Esophagus (tissue), 2 donors: Measurements from ENCODE around the gene CLASP1. TPM values are rescaled to one million over a fixed set of nuclear protein-coding genes. Genes with fewer than 3 reads are reported as not detected.
"Not testable (repeated sequence)": the region's sequence is repeated elsewhere in the genome, so short reads cannot be mapped to it uniquely, and the experiment has no call there.

Experiments used
- H3K27ac ChIP-seq, 2 donors: one replicate each; pipeline ENCODE4 v1.5.1; 2013; ENCODE audit warnings: low read depth in 2 of 2, mild to moderate bottlenecking in 2 of 2, inconsistent platforms in 1 of 2, low read length in 1 of 2, moderate library complexity in 1 of 2
- H3K27me3 ChIP-seq, 2 donors: one replicate each; pipeline ENCODE4 v1.6.1; 2013; ENCODE audit warnings: low read length in 2 of 2, control low read depth in 1 of 2, mild to moderate bottlenecking in 1 of 2; ENCODE audit not compliant: insufficient read depth in 2 of 2, control insufficient read depth in 1 of 2
- H3K36me3 ChIP-seq, 2 donors: one replicate each; pipeline ENCODE4 v1.6.1; 2013; ENCODE audit warnings: low read length in 1 of 2; ENCODE audit not compliant: control insufficient read depth in 2 of 2, insufficient read depth in 2 of 2
- H3K4me1 ChIP-seq, 2 donors: one replicate each; pipeline ENCODE4 v1.6.1; 2013; ENCODE audit warnings: low read length in 1 of 2; ENCODE audit not compliant: control insufficient read depth in 2 of 2, insufficient read depth in 2 of 2
- H3K4me3 ChIP-seq, 2 donors: one replicate each; pipeline ENCODE4 v1.5.1; 2013; ENCODE audit warnings: low read length in 2 of 2, mild to moderate bottlenecking in 2 of 2, low read depth in 1 of 2, moderate library complexity in 1 of 2
- H3K9me3 ChIP-seq, 2 donors: one replicate each; pipeline ENCODE4 v1.6.1; 2013; ENCODE audit warnings: mild to moderate bottlenecking in 2 of 2, low read depth in 1 of 2, low read length in 1 of 2, moderate library complexity in 1 of 2; ENCODE audit not compliant: control insufficient read depth in 2 of 2, insufficient read depth in 1 of 2
- WGBS, 2 donors: extraction: QIAGEN DNeasy Blood & Tissue Kit; methylation state at CpG; one replicate each; pipeline ENCODE4 v1.1.7; 2013; 5-methylcytosine and 5-hydroxymethylcytosine counted together
- polyA plus RNA-seq, 2 donors: library from polyadenylated mRNA; stranded (reverse); fragments of 200-250 nt; gene quantifications; one replicate each; pipeline ENCODE4 v1.2.3, GENCODE V29; 2013
- donor health status: healthy with polysubstance abuse.
- donor health status: Bipolar disorder and iron deficiency.

CLASP1 gene
- polyA plus RNA-seq, 2 donors, result 9.1 to 9.8 TPM

- Histone ChIP-seq H3K9me3 (no peaks in the 10 kb centered on the region), H3K27ac (peak overlapping the region in 1 of 2 donors; percentile 42), H3K27me3 (no peaks in the 10 kb centered on the region), H3K4me1 (peaks cover 0 to 2% of the 10 kb centered on the region in 2 donors), H3K36me3 (no peaks in the 10 kb centered on the region), H3K4me3 (no peak overlapping the region)
- 55 to 69% methylated on average over 4 of the region's 4 CpGs for WGBS, 2 donors
Measured at GRCh38 chr2:121664713-121665112, 15.5 kb upstream of the CLASP1 start.

GRCh38 chr2:121664086-121664485 is 14.8 kb upstream of the CLASP1 start:
- Histone ChIP-seq H3K9me3 (no peaks in the 10 kb centered on the region), H3K27me3 (no peaks in the 10 kb centered on the region), H3K36me3 (no peaks in the 10 kb centered on the region), H3K27ac (no peak overlapping the region), H3K4me3 (no peak overlapping the region), H3K4me1 (peaks cover 0 to 2% of the 10 kb centered on the region in 2 donors)
- 51 to 72% methylated on average over 4 of the region's 4 CpGs for WGBS, 2 donors

GRCh38 chr2:121663434-121663833 is 14.2 kb upstream of the CLASP1 start:
- Histone ChIP-seq H3K36me3 (no peaks in the 10 kb centered on the region), H3K4me3 (no peak overlapping the region), H3K9me3 (no peaks in the 10 kb centered on the region), H3K4me1 (peaks cover 0 to 2% of the 10 kb centered on the region in 2 donors), H3K27ac (no peak overlapping the region), H3K27me3 (no peaks in the 10 kb centered on the region)
- WGBS, 2 donors, result 65 to 67% methylated on average over 3 of the region's 3 CpGs

GRCh38 chr2:121662656-121663055 is 13.4 kb upstream of the CLASP1 start:
- H3K4me1 ChIP-seq, result peaks cover 0 to 2% of the 10 kb centered on the region in 2 donors
- no peak overlapping the region for H3K4me3 ChIP-seq
- no peaks in the 10 kb centered on the region for H3K36me3 ChIP-seq
- H3K27ac ChIP-seq, result no peak overlapping the region
- H3K9me3 ChIP-seq, result no peaks in the 10 kb centered on the region
- H3K27me3 ChIP-seq, result no peaks in the 10 kb centered on the region
- WGBS, 2 donors, result 92 to 95% methylated on average over 2 of the region's 2 CpGs

- Histone ChIP-seq H3K36me3 (no peaks in the 10 kb centered on the region), H3K4me3 (no peak overlapping the region), H3K4me1 (no peaks in the 10 kb centered on the region), H3K27ac (no peak overlapping the region), H3K9me3 (no peaks in the 10 kb centered on the region), H3K27me3 (no peaks in the 10 kb centered on the region)
- WGBS, 2 donors, result 88 to 89% methylated on average over 6 of the region's 6 CpGs
Measured at GRCh38 chr2:121659933-121660332, 10.7 kb upstream of the CLASP1 start.

- H3K36me3 ChIP-seq, H3K4me3 ChIP-seq, H3K9me3 ChIP-seq, H3K27ac ChIP-seq, H3K27me3 ChIP-seq, H3K4me1 ChIP-seq: not testable (repeated sequence)
- WGBS, 2 donors, result 87 to 88% methylated on average over 1 of the region's 1 CpG
Measured at GRCh38 chr2:121658393-121658792, 9.1 kb upstream of the CLASP1 start.

GRCh38 chr2:121653035-121653434 is 3.8 kb upstream of the CLASP1 start:
- Histone ChIP-seq H3K27me3 (no peaks in the 10 kb centered on the region), H3K27ac (no peak overlapping the region), H3K4me1 (no peaks in the 10 kb centered on the region), H3K36me3 (no peaks in the 10 kb centered on the region), H3K4me3 (no peak overlapping the region), H3K9me3 (no peaks in the 10 kb centered on the region)
- WGBS, 2 donors, result 90 to 96% methylated on average over 1 of the region's 1 CpG

GRCh38 chr2:121650315-121650930 is 1.2 kb upstream of the CLASP1 start:
- peak overlapping the region; percentile 95 to 97 for H3K27ac ChIP-seq
- H3K36me3 ChIP-seq, result no peaks in the 10 kb centered on the region
- 1 to 2% methylated on average over 23 of the region's 23 CpGs for WGBS, 2 donors
- H3K4me3 ChIP-seq, result peak overlapping the region; percentile 81 to 87
- no peaks in the 10 kb centered on the region for H3K27me3 ChIP-seq
- H3K9me3 ChIP-seq, result no peaks in the 10 kb centered on the region
- H3K4me1 ChIP-seq, result no peaks in the 10 kb centered on the region

- Histone ChIP-seq H3K9me3 (no peaks in the 10 kb centered on the region), H3K27me3 (no peaks in the 10 kb centered on the region), H3K4me3 (peak overlapping the region; percentile 81 to 87), H3K27ac (peak overlapping the region; percentile 95 to 97), H3K36me3 (no peaks in the 10 kb centered on the region), H3K4me1 (no peaks in the 10 kb centered on the region)
- 0% methylated on average over 45 of the region's 45 CpGs for WGBS, 2 donors
Measured at GRCh38 chr2:121649596-121650314, 493 bp upstream of the CLASP1 start.
